NCI-H146 (cell line): ENCODE results near the gene ADSS2.
"Not testable (repeated sequence)": the region's sequence is repeated elsewhere in the genome, so short reads cannot be mapped to it uniquely, and the experiment has no call there.

Experiments
- DNase-seq: peaks from one replicate; lab custom pipeline; 2025; lab: John Stamatoyannopoulos, UW

The ADSS2 gene

GRCh38 chr1:244451539-244451950 is at the start of gene ADSS2:
TSS of gene ADSS2 (minus strand) at chr1:244451909. CDS start at chr1:244451817, 92 bp downstream.
- DNase-seq, result no peak

- DNase-seq, result not testable (repeated sequence)
Measured at GRCh38 chr1:244500515-244500914, 48.8 kb upstream of the ADSS2 start.

- DNase-seq, result not testable (repeated sequence)
Measured at GRCh38 chr1:244499484-244499883, 47.8 kb upstream of the ADSS2 start.

GRCh38 chr1:244497805-244498204 is 46.1 kb upstream of the ADSS2 start:
- no peak for DNase-seq

- DNase-seq, result no peak
Measured at GRCh38 chr1:244496186-244496585, 44.5 kb upstream of the ADSS2 start.

GRCh38 chr1:244494653-244495052 is 42.9 kb upstream of the ADSS2 start:
- DNase-seq, result no peak

- not testable (repeated sequence) for DNase-seq
Measured at GRCh38 chr1:244484971-244485370, 33.3 kb upstream of the ADSS2 start.

GRCh38 chr1:244473059-244473605 is 21.4 kb upstream of the ADSS2 start:
- no peak for DNase-seq

- no peak for DNase-seq
Measured at GRCh38 chr1:244466724-244467123, 15.0 kb upstream of the ADSS2 start.

GRCh38 chr1:244461245-244462071 is 9.7 kb upstream of the ADSS2 start, which contains the start of gene CATSPERE:
TSS of gene CATSPERE (plus strand) at chr1:244461273. CDS start at chr1:244461430, 157 bp downstream.
- peak; percentile 98 for DNase-seq

- DNase-seq, result no peak
Measured at GRCh38 chr1:244460197-244460596, 8.5 kb upstream of the ADSS2 start.

GRCh38 chr1:244458781-244459180 is 7.1 kb upstream of the ADSS2 start:
- DNase-seq, result no peak

- no peak for DNase-seq
Measured at GRCh38 chr1:244456586-244456985, 4.9 kb upstream of the ADSS2 start.

GRCh38 chr1:244454412-244454811 is 2.7 kb upstream of the ADSS2 start:
- DNase-seq, result no peak

- peak; percentile 100 for DNase-seq
Measured at GRCh38 chr1:244451951-244452795, 464 bp upstream of the ADSS2 start.

GRCh38 chr1:244450597-244451538 is 841 bp downstream of the ADSS2 start:
- peak; percentile 67 for DNase-seq

- no peak for DNase-seq
Measured at GRCh38 chr1:244449936-244450508, 1.7 kb downstream of the ADSS2 start.

GRCh38 chr1:244448279-244449036 is 3.3 kb downstream of the ADSS2 start:
- DNase-seq, result peak; percentile 14

- DNase-seq, result no peak
Measured at GRCh38 chr1:244447552-244447951, 4.2 kb downstream of the ADSS2 start.

GRCh38 chr1:244447024-244447423 is 4.7 kb downstream of the ADSS2 start:
- DNase-seq, result peak; percentile 57
